ENCODE results near the gene MTMR6.

MTMR6 gene

GRCh38 chr13:25300861-25301346 lies 13.6 kb upstream of the MTMR6 start:
- H3K27me3 ChIP-seq (ENCODE audit: control insufficient read depth, insufficient read depth, low read length), result no peaks in the 10 kb centered on the region
- H3K9me3 ChIP-seq (ENCODE audit: control insufficient read depth, low read length), result no peaks in the 10 kb centered on the region
- H3K9ac ChIP-seq (ENCODE audit: low read length), result peak overlapping the region; percentile 84
- H3K4me3 ChIP-seq (ENCODE audit: low read length), result peak overlapping the region; percentile 94
- H3K4me1 ChIP-seq (ENCODE audit: control insufficient read depth, insufficient read depth, low read length), result peaks cover 5% of the 10 kb centered on the region
- no peaks in the 10 kb centered on the region for H3K36me3 ChIP-seq (ENCODE audit: control insufficient read depth, insufficient read depth, low read length)

GRCh38 chr13:25295701-25296100 lies 8.4 kb upstream of the MTMR6 start:
- Histone ChIP-seq H3K4me1 (ENCODE audit: control insufficient read depth, insufficient read depth, low read length) (peaks cover 3% of the 10 kb centered on the region), H3K36me3 (ENCODE audit: control insufficient read depth, insufficient read depth, low read length) (no peaks in the 10 kb centered on the region), H3K4me3 (ENCODE audit: low read length) (no peak overlapping the region), H3K9ac (ENCODE audit: low read length) (no peak overlapping the region), H3K27me3 (ENCODE audit: control insufficient read depth, insufficient read depth, low read length) (peaks cover 5% of the 10 kb centered on the region), H3K9me3 (ENCODE audit: control insufficient read depth, low read length) (no peaks in the 10 kb centered on the region)

- H3K9me3 ChIP-seq (ENCODE audit: control insufficient read depth, low read length), result no peaks in the 10 kb centered on the region
These were observed 7.9 kb upstream of the MTMR6 start for GRCh38 chr13:25295228-25295627.

GRCh38 chr13:25292301-25292700 lies 5.0 kb upstream of the MTMR6 start:
- Histone ChIP-seq H3K4me1 (ENCODE audit: control insufficient read depth, insufficient read depth, low read length) (no peaks in the 10 kb centered on the region), H3K36me3 (ENCODE audit: control insufficient read depth, insufficient read depth, low read length) (no peaks in the 10 kb centered on the region), H3K27me3 (ENCODE audit: control insufficient read depth, insufficient read depth, low read length) (peaks cover 5% of the 10 kb centered on the region), H3K9ac (ENCODE audit: low read length) (no peak overlapping the region), H3K9me3 (ENCODE audit: control insufficient read depth, low read length) (no peaks in the 10 kb centered on the region), H3K4me3 (ENCODE audit: low read length) (no peak overlapping the region)

More at GRCh38 chr13:25295228-25295627, 7.9 kb upstream of the MTMR6 start:
- no peak overlapping the region for H3K9ac ChIP-seq (ENCODE audit: low read length)
- H3K4me3 ChIP-seq (ENCODE audit: low read length), result no peak overlapping the region
- H3K36me3 ChIP-seq (ENCODE audit: control insufficient read depth, insufficient read depth, low read length), result no peaks in the 10 kb centered on the region
- H3K4me1 ChIP-seq (ENCODE audit: control insufficient read depth, insufficient read depth, low read length), result no peaks in the 10 kb centered on the region
- peaks cover 5% of the 10 kb centered on the region for H3K27me3 ChIP-seq (ENCODE audit: control insufficient read depth, insufficient read depth, low read length)

- no peak overlapping the region for H3K9ac ChIP-seq (ENCODE audit: low read length)
- no peaks in the 10 kb centered on the region for H3K4me1 ChIP-seq (ENCODE audit: control insufficient read depth, insufficient read depth, low read length)
- H3K36me3 ChIP-seq (ENCODE audit: control insufficient read depth, insufficient read depth, low read length), result no peaks in the 10 kb centered on the region
- no peaks in the 10 kb centered on the region for H3K9me3 ChIP-seq (ENCODE audit: control insufficient read depth, low read length)
- H3K4me3 ChIP-seq (ENCODE audit: low read length), result no peak overlapping the region
- peaks cover 5% of the 10 kb centered on the region for H3K27me3 ChIP-seq (ENCODE audit: control insufficient read depth, insufficient read depth, low read length)
These were observed 4.4 kb upstream of the MTMR6 start for GRCh38 chr13:25291691-25292090.

GRCh38 chr13:25288966-25289365 lies 1.7 kb upstream of the MTMR6 start:
- Histone ChIP-seq H3K27me3 (ENCODE audit: control insufficient read depth, insufficient read depth, low read length) (no peaks in the 10 kb centered on the region), H3K9ac (ENCODE audit: low read length) (no peak overlapping the region), H3K4me3 (ENCODE audit: low read length) (no peak overlapping the region), H3K36me3 (ENCODE audit: control insufficient read depth, insufficient read depth, low read length) (no peaks in the 10 kb centered on the region), H3K9me3 (ENCODE audit: control insufficient read depth, low read length) (no peaks in the 10 kb centered on the region), H3K4me1 (ENCODE audit: control insufficient read depth, insufficient read depth, low read length) (no peaks in the 10 kb centered on the region)

- Histone ChIP-seq H3K4me3 (ENCODE audit: low read length) (peak overlapping the region; percentile 26), H3K9ac (ENCODE audit: low read length) (peak overlapping the region; percentile 89), H3K27me3 (ENCODE audit: control insufficient read depth, insufficient read depth, low read length) (no peaks in the 10 kb centered on the region), H3K36me3 (ENCODE audit: control insufficient read depth, insufficient read depth, low read length) (no peaks in the 10 kb centered on the region), H3K9me3 (ENCODE audit: control insufficient read depth, low read length) (no peaks in the 10 kb centered on the region), H3K4me1 (ENCODE audit: control insufficient read depth, insufficient read depth, low read length) (no peaks in the 10 kb centered on the region)
These were observed 850 bp downstream of the MTMR6 start for GRCh38 chr13:25286308-25286968.

GRCh38 chr13:25281935-25282332 lies 5.4 kb downstream of the MTMR6 start:
- Histone ChIP-seq H3K4me1 (ENCODE audit: control insufficient read depth, insufficient read depth, low read length) (no peaks in the 10 kb centered on the region), H3K9me3 (ENCODE audit: control insufficient read depth, low read length) (no peaks in the 10 kb centered on the region), H3K27me3 (ENCODE audit: control insufficient read depth, insufficient read depth, low read length) (no peaks in the 10 kb centered on the region), H3K36me3 (ENCODE audit: control insufficient read depth, insufficient read depth, low read length) (no peaks in the 10 kb centered on the region), H3K9ac (ENCODE audit: low read length) (no peak overlapping the region), H3K4me3 (ENCODE audit: low read length) (no peak overlapping the region)

GRCh38 chr13:25281193-25281934 lies 5.9 kb downstream of the MTMR6 start:
- Histone ChIP-seq H3K36me3 (ENCODE audit: control insufficient read depth, insufficient read depth, low read length) (no peaks in the 10 kb centered on the region), H3K9me3 (ENCODE audit: control insufficient read depth, low read length) (no peaks in the 10 kb centered on the region), H3K4me1 (ENCODE audit: control insufficient read depth, insufficient read depth, low read length) (no peaks in the 10 kb centered on the region), H3K9ac (ENCODE audit: low read length) (no peak overlapping the region), H3K27me3 (ENCODE audit: control insufficient read depth, insufficient read depth, low read length) (no peaks in the 10 kb centered on the region), H3K4me3 (ENCODE audit: low read length) (no peak overlapping the region)

- H3K36me3 ChIP-seq (ENCODE audit: control insufficient read depth, insufficient read depth, low read length), result no peaks in the 10 kb centered on the region
- no peaks in the 10 kb centered on the region for H3K4me1 ChIP-seq (ENCODE audit: control insufficient read depth, insufficient read depth, low read length)
- H3K4me3 ChIP-seq (ENCODE audit: low read length), result no peak overlapping the region
- H3K9me3 ChIP-seq (ENCODE audit: control insufficient read depth, low read length), result no peaks in the 10 kb centered on the region
- H3K27me3 ChIP-seq (ENCODE audit: control insufficient read depth, insufficient read depth, low read length), result no peaks in the 10 kb centered on the region
- no peak overlapping the region for H3K9ac ChIP-seq (ENCODE audit: low read length)
These were observed 6.9 kb downstream of the MTMR6 start for GRCh38 chr13:25280396-25280795.

GRCh38 chr13:25276748-25277147 lies 10.5 kb downstream of the MTMR6 start:
- H3K9me3 ChIP-seq (ENCODE audit: control insufficient read depth, low read length), result no peaks in the 10 kb centered on the region
- H3K4me3 ChIP-seq (ENCODE audit: low read length), result no peak overlapping the region
- no peaks in the 10 kb centered on the region for H3K36me3 ChIP-seq (ENCODE audit: control insufficient read depth, insufficient read depth, low read length)
- no peak overlapping the region for H3K9ac ChIP-seq (ENCODE audit: low read length)
- H3K4me1 ChIP-seq (ENCODE audit: control insufficient read depth, insufficient read depth, low read length), result no peaks in the 10 kb centered on the region
- H3K27me3 ChIP-seq (ENCODE audit: control insufficient read depth, insufficient read depth, low read length), result no peaks in the 10 kb centered on the region

- H3K27me3 ChIP-seq (ENCODE audit: control insufficient read depth, insufficient read depth, low read length), result no peaks in the 10 kb centered on the region
- no peaks in the 10 kb centered on the region for H3K4me1 ChIP-seq (ENCODE audit: control insufficient read depth, insufficient read depth, low read length)
- no peak overlapping the region for H3K4me3 ChIP-seq (ENCODE audit: low read length)
- no peaks in the 10 kb centered on the region for H3K9me3 ChIP-seq (ENCODE audit: control insufficient read depth, low read length)
- no peaks in the 10 kb centered on the region for H3K36me3 ChIP-seq (ENCODE audit: control insufficient read depth, insufficient read depth, low read length)
- H3K9ac ChIP-seq (ENCODE audit: low read length), result no peak overlapping the region
These were observed 18.7 kb downstream of the MTMR6 start for GRCh38 chr13:25268561-25268960.
